Spleen (tissue), 11 donors: ENCODE data around the gene FGD6. TPM values are rescaled to one million over a fixed set of nuclear protein-coding genes. Genes with fewer than 3 reads are reported as not detected.
"Not testable (repeated sequence)": the region's sequence is repeated elsewhere in the genome, so short reads cannot be mapped to it uniquely, and the experiment has no call there.

ENCODE experiments used
- DNase-seq: peaks from one replicate; pipeline ENCODE4 v3.0.0-alpha.2; 2020
- H3K27ac ChIP-seq, 8 donors: fragments of 200-600 bp; sonication (generic) in 7 of 8; 1 replicate in 4 of 8; 2 replicates in 4 of 8; pipeline versions ENCODE4 v1.5.0 to v1.8.0; 2016 to 2021; ENCODE audit warnings: inconsistent platforms in 4 of 8, mild to moderate bottlenecking in 4 of 8, moderate library complexity in 1 of 8
- H3K27me3 ChIP-seq, 7 donors: fragments of 200-600 bp; sonication (generic) in 6 of 7; replicated peaks in 1 of 7; 1 replicate in 4 of 7; 2 replicates in 3 of 7; pipeline versions ENCODE4 v1.5.0 to v1.8.0; 2016 to 2021; ENCODE audit warnings: inconsistent platforms in 3 of 7, mild to moderate bottlenecking in 1 of 7
- H3K36me3 ChIP-seq, 6 donors: fragments of 200-600 bp; sonication (generic) in 5 of 6; 1 replicate in 4 of 6; 2 replicates in 2 of 6; pipeline versions ENCODE4 v1.5.0 to v1.8.0; 2016 to 2021; ENCODE audit warnings: inconsistent platforms in 2 of 6
- H3K4me1 ChIP-seq, 6 donors: fragments of 200-600 bp; sonication (generic) in 5 of 6; 1 replicate in 3 of 6; 2 replicates in 3 of 6; pipeline versions ENCODE4 v1.5.0 to v1.8.0; 2016 to 2021; ENCODE audit warnings: inconsistent platforms in 3 of 6
- H3K4me3 ChIP-seq, 8 donors: fragments of 200-600 bp; sonication (generic) in 7 of 8; 1 replicate in 4 of 8; 2 replicates in 4 of 8; pipeline versions ENCODE4 v1.5.0 to v1.8.0; 2016 to 2021; ENCODE audit warnings: inconsistent platforms in 4 of 8, mild to moderate bottlenecking in 4 of 8, moderate library complexity in 2 of 8
- H3K9me3 ChIP-seq, 8 donors: fragments of 200-600 bp; sonication (generic) in 7 of 8; 1 replicate in 4 of 8; 2 replicates in 4 of 8; pipeline versions ENCODE4 v1.5.0 to v1.8.0; 2016 to 2021; ENCODE audit warnings: inconsistent platforms in 4 of 8
- CTCF ChIP-seq, 11 experiments: fragments of 200-600 bp in 7 of 11; fragments of 450-650 bp in 4 of 11; sonication (generic) in 4 of 11; IDR thresholded peaks in 8 of 11; conservative IDR thresholded peaks in 3 of 11; 1 replicate in 7 of 11; 2 replicates in 4 of 11; pipeline versions ENCODE4 v1.4.0 to v1.8.0; 2016 to 2021; ENCODE audit warnings: antibody characterized with exemption in 11 of 11, inconsistent platforms in 4 of 11, mild to moderate bottlenecking in 1 of 11
- POLR2A ChIP-seq, 3 donors: fragments of 450-650 bp; IDR thresholded peaks; one replicate each; pipeline ENCODE4 v1.5.1; 2017; ENCODE audit warnings: antibody characterized with exemption in 3 of 3, mild to moderate bottlenecking in 1 of 3
- POLR2AphosphoS5 ChIP-seq, 3 donors: sonication (generic); formaldehyde crosslinking; IDR thresholded peaks; one replicate each; pipeline ENCODE4 v1.5.1; 2017; ENCODE audit warnings: antibody characterized with exemption in 3 of 3
- WGBS, 5 donors: extraction: QIAGEN DNeasy Blood & Tissue Kit in 3 of 5; methylation state at CpG; one replicate each; pipeline versions ENCODE4 v1.1.5 to v1.1.7; 2013 to 2018; 5-methylcytosine and 5-hydroxymethylcytosine counted together
- intact Hi-C: fragments of 100-400 bp; cut with DNase I; formaldehyde crosslinking; loops from one replicate; pipeline ENCODE4 v1.15.0; 2023; ENCODE audit warnings: low total_unique reads
- polyA plus RNA-seq, 3 donors: library from polyadenylated mRNA; stranded (reverse); fragments of 200-250 nt; gene quantifications; one replicate each; pipeline ENCODE4 v1.2.1, GENCODE V29; 2013
- total RNA-seq, 7 donors: library from RNA; depleted of rRNA in 3 of 7; stranded (reverse); fragments of >200 nt in 3 of 7; fragmentation: NEBNext Ultra II Directional in 4 of 7; extraction: Animal tissue kit (Norgen Biotek cat#: 25700) in 4 of 7; gene quantifications; one replicate each; pipeline versions ENCODE4 v1.1.0 to v1.2.1, GENCODE V29; 2016 to 2021
- donor health status: healthy with polysubstance abuse.
- donor health status: DM: no; HTN: no; CAD: no; lungs with moderate emphysema.
- donor health status: DM: no; HTN: no; CAD: no.
- donor health status: Bipolar disorder and iron deficiency.
- donor health status: healthy.
- donor health status: DM: no; HTN: no; CAD: no.
- donor health status: DM: yes; HTN: yes; CAD: no.

The FGD6 gene
- total and polyA plus RNA-seq, 10 donors, result 0.78 to 13.0 (median 10.4) TPM

GRCh38 chr12:95244350-95244749, 27.1 kb upstream of the FGD6 start:
- no peak for DNase-seq
- H3K27ac ChIP-seq, result no peak overlapping the region
- peaks cover 0 to 30% (median 5%) of the 10 kb centered on the region in 6 donors for H3K36me3 ChIP-seq
- H3K27me3 ChIP-seq, result no peaks in the 10 kb centered on the region
- 76 to 98% (median 94%) methylated on average over 3 of the region's 3 CpGs for WGBS, 5 donors
- TF ChIP-seq POLR2AphosphoS5 (IDR thresholded peaks at IDR 0.05), result no peak
- no peak overlapping the region for H3K4me3 ChIP-seq
- no peaks in the 10 kb centered on the region for H3K9me3 ChIP-seq
- H3K4me1 ChIP-seq, result peaks cover 0 to 20% (median 8%) of the 10 kb centered on the region in 6 donors
- intact Hi-C loops, result no loop called here

GRCh38 chr12:95243497-95244183, 26.4 kb upstream of the FGD6 start:
- WGBS, 5 donors, result 93 to 99% (median 96%) methylated on average over 4 of the region's 4 CpGs
- intact Hi-C loops, result no loop called here
- Histone ChIP-seq H3K9me3 (no peaks in the 10 kb centered on the region), H3K36me3 (peaks cover 0 to 30% (median 5%) of the 10 kb centered on the region in 6 donors), H3K4me1 (peaks cover 0 to 14% (median 8%) of the 10 kb centered on the region in 6 donors), H3K27me3 (no peaks in the 10 kb centered on the region), H3K4me3 (no peak overlapping the region), H3K27ac (no peak overlapping the region)
- TF ChIP-seq POLR2A (IDR thresholded peaks at IDR 0.05), result no peak
- no peak for TF ChIP-seq CTCF (IDR thresholded peaks at IDR 0.05 in 8 of 11, conservative IDR thresholded peaks at IDR 0.05 in 3 of 11)
- no peak for TF ChIP-seq POLR2AphosphoS5 (IDR thresholded peaks at IDR 0.05)
- DNase-seq, result no peak

GRCh38 chr12:95241761-95242506, 24.7 kb upstream of the FGD6 start:
- no peak overlapping the region for H3K4me3 ChIP-seq
- H3K9me3 ChIP-seq, result no peaks in the 10 kb centered on the region
- H3K27me3 ChIP-seq, result no peaks in the 10 kb centered on the region
- peaks cover 0 to 30% (median 5%) of the 10 kb centered on the region in 6 donors for H3K36me3 ChIP-seq
- TF ChIP-seq POLR2A (IDR thresholded peaks at IDR 0.05) (no peak), CTCF (IDR thresholded peaks at IDR 0.05 in 8 of 11, conservative IDR thresholded peaks at IDR 0.05 in 3 of 11) (no peak)
- no peak for DNase-seq
- intact Hi-C loops, result no loop called here
- 95 to 98% (median 97%) methylated on average over 4 of the region's 4 CpGs for WGBS, 5 donors
- H3K4me1 ChIP-seq, result peaks cover 0 to 13% (median 5%) of the 10 kb centered on the region in 6 donors
- no peak overlapping the region for H3K27ac ChIP-seq

GRCh38 chr12:95241138-95241537, 23.9 kb upstream of the FGD6 start:
- intact Hi-C loops, H3K4me3 ChIP-seq, H3K27ac ChIP-seq, DNase-seq, H3K27me3 ChIP-seq, H3K9me3 ChIP-seq, H3K4me1 ChIP-seq: not testable (repeated sequence)
- H3K36me3 ChIP-seq, result peaks cover 0 to 30% (median 5%) of the 10 kb centered on the region in 6 donors
- 93 to 97% (median 96%) methylated on average over 6 of the region's 6 CpGs for WGBS, 5 donors

- 78 to 87% (median 84%) methylated on average over 2 of the region's 2 CpGs for WGBS, 5 donors
- DNase-seq, result no peak
- H3K9me3 ChIP-seq, result no peaks in the 10 kb centered on the region
- peaks cover 0 to 4% (median under 1%) of the 10 kb centered on the region in 6 donors for H3K4me1 ChIP-seq
- H3K27me3 ChIP-seq, result no peaks in the 10 kb centered on the region
- intact Hi-C loops, result no loop called here
- H3K36me3 ChIP-seq, result peaks cover 0 to 29% (median 5%) of the 10 kb centered on the region in 6 donors
- TF ChIP-seq POLR2A (IDR thresholded peaks at IDR 0.05) (no peak), POLR2AphosphoS5 (IDR thresholded peaks at IDR 0.05) (no peak), CTCF (IDR thresholded peaks at IDR 0.05 in 8 of 11, conservative IDR thresholded peaks at IDR 0.05 in 3 of 11) (no peak)
- no peak overlapping the region for H3K4me3 ChIP-seq
- H3K27ac ChIP-seq, result no peak overlapping the region
These were observed 23.3 kb upstream of the FGD6 start for GRCh38 chr12:95240556-95240955.

GRCh38 chr12:95239835-95240234, 22.6 kb upstream of the FGD6 start:
- H3K4me1 ChIP-seq, H3K9me3 ChIP-seq, H3K27ac ChIP-seq, H3K4me3 ChIP-seq, H3K27me3 ChIP-seq, intact Hi-C loops, DNase-seq: not testable (repeated sequence)
- 81 to 90% (median 84%) methylated on average over 2 of the region's 2 CpGs for WGBS, 5 donors
- peaks cover 0 to 25% (median 5%) of the 10 kb centered on the region in 6 donors for H3K36me3 ChIP-seq
